Caco-2 (cell line): ENCODE measurements around the gene OCLN. TPM values are rescaled to one million over a fixed set of nuclear protein-coding genes. Genes with fewer than 3 reads are reported as not detected.
"Not testable (repeated sequence)": the region's sequence is repeated elsewhere in the genome, so short reads cannot be mapped to it uniquely, and the experiment has no call there.

Experiments
- BruUV-seq: library from RNA; stranded (reverse); fragments of 400-500 nt; replicated peaks from 2 replicates; lab custom pipeline; 2021; lab: Mats Ljungman, UMichigan
- CTCF ChIA-PET: fragments of 300-600 bp; sonication (Branson Sonifier 250); formaldehyde crosslinking; loops from one replicate; lab custom pipeline; 2022; ENCODE audit warnings: antibody characterized with exemption; lab: Charles Lee
- POLR2A ChIA-PET: fragments of 300-600 bp; sonication (Branson Sonifier 250); formaldehyde crosslinking; loops from one replicate; lab custom pipeline; 2022; ENCODE audit warnings: antibody characterized with exemption; lab: Charles Lee
- DNase-seq, 2 experiments: peaks; one replicate each; pipeline versions ENCODE4 v3.0.0 to v3.0.0-alpha.2; 2020 to 2022
- H3K27me3 ChIP-seq: replicated peaks from 2 replicates; pipeline ENCODE4 v1.6.0; 2011; ENCODE audit warnings: low read length; ENCODE audit not compliant: control insufficient read depth, insufficient read depth
- H3K36me3 ChIP-seq: 2 replicates; pipeline ENCODE4 v1.5.1; 2011; ENCODE audit warnings: low read length; ENCODE audit not compliant: control insufficient read depth, insufficient read depth
- H3K4me1 ChIP-seq: fragments of 250-450 bp; sonication (Bioruptor Pico); 2 replicates; pipeline ENCODE4 v1.5.1; 2020; ENCODE audit warnings: mild to moderate bottlenecking
- H3K4me3 ChIP-seq: 2 replicates; pipeline ENCODE4 v1.5.1; 2011; ENCODE audit warnings: low read depth, mild to moderate bottlenecking, control low read depth, low read length
- H3K9me3 ChIP-seq: fragments of 250-450 bp; sonication (Bioruptor Pico); 2 replicates; pipeline ENCODE4 v1.5.1; 2020; ENCODE audit warnings: mild to moderate bottlenecking, moderate library complexity
- H3K27ac Mint-ChIP-seq: one replicate; pipeline ENCODE4 v1.8.0; 2022; ENCODE audit warnings: mixed read lengths; ENCODE audit not compliant: unreplicated experiment
- H3K27me3 Mint-ChIP-seq: one replicate; pipeline ENCODE4 v1.8.0; 2022; ENCODE audit warnings: mixed read lengths; ENCODE audit not compliant: insufficient read depth, unreplicated experiment
- H3K36me3 Mint-ChIP-seq: one replicate; pipeline ENCODE4 v1.8.0; 2022; ENCODE audit warnings: mild to moderate bottlenecking, mixed read lengths; ENCODE audit not compliant: insufficient read depth, unreplicated experiment
- H3K4me1 Mint-ChIP-seq: one replicate; pipeline ENCODE4 v1.8.0; 2022; ENCODE audit warnings: low read depth, mixed read lengths; ENCODE audit not compliant: unreplicated experiment
- H3K4me3 Mint-ChIP-seq: one replicate; pipeline ENCODE4 v1.8.0; 2022; ENCODE audit warnings: mild to moderate bottlenecking, moderate library complexity, mixed read lengths; ENCODE audit not compliant: unreplicated experiment
- H3K9me3 Mint-ChIP-seq: one replicate; pipeline ENCODE4 v1.8.0; 2022; ENCODE audit warnings: mixed read lengths; ENCODE audit not compliant: unreplicated experiment
- intact Hi-C: fragments of 100-400 bp; cut with micrococcal nuclease; formaldehyde crosslinking; loops from one replicate; pipeline ENCODE4 v1.10.0; 2022; ENCODE audit not compliant: unreplicated experiment
- total RNA-seq: library from RNA; stranded (reverse); gene quantifications from 2 replicates; pipeline ENCODE4 v1.2.3, GENCODE V29; 2022
- TF ChIP-seq, protein P1 (sequence below), 2 experiments: fragments of 200-600 bp in 1 of 2; IDR thresholded peaks; 1 replicate in 1 of 2; 2 replicates in 1 of 2; pipeline versions ENCODE4 v1.5.1 to v1.8.0; 2011 to 2022; ENCODE audit warnings: antibody characterized with exemption in 1 of 2, control low read depth in 1 of 2, inconsistent platforms in 1 of 2, low read depth in 1 of 2, low read length in 1 of 2, mild to moderate bottlenecking in 1 of 2, moderate library complexity in 1 of 2; ENCODE audit not compliant: insufficient read depth in 1 of 2, severe bottlenecking in 1 of 2, unreplicated experiment in 1 of 2

OCLN gene
- total RNA-seq, 1 experiment from 2014 or later: 174 TPM

DNA sequence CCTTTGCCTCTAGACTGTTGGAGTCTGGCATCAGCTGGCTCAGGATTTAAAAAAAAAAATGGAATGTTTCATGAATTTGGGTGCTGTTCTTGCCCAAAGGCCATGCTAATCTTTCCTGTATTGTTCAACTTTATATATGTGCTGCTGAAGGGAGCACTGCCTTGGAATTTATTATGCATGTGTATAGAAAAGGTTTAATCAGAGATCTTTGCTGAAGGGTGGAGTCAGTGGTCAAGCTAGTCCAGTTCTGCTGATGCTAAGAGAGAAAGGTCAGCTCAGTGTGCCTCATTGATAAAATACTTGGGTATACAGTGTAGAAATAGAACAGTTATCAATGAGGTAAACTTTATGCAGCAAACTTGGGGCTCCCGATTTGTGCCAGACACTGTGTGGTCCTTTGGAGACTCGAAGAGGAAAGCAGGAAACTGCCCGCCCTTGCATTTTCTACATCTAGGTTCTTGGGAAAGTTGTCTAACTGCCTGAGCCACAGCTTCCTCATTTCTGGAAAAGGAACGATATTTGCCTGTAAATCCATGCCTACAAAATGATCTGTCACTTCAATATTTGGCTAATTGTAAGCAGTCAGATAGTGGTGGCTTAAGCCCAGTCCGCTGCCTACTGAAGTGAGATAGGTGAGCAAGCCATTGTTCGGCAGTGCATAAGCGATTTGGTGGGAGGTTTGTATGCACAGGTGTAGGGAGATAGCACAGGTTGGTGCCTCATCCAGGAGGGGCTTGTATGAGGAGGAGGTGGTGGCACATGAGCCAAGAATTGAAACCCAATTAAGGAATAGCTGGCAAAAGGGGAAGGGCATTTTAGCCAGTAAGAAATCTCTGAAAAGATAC, 38.2 kb downstream of the OCLN start:
- Histone ChIP-seq H3K27me3 (no peaks in the 10 kb centered on the region), H3K4me1 (peaks cover 55% of the 10 kb centered on the region), H3K36me3 (peaks cover 7% of the 10 kb centered on the region), H3K4me3 (no peak overlapping the region), H3K9me3 (no peaks in the 10 kb centered on the region)
- POLR2A ChIA-PET: no interaction called here
- DNase-seq: no peak
- Mint-ChIP-seq H3K9me3 (no peaks in the 10 kb centered on the region), H3K4me3 (peak overlapping the region; percentile 27), H3K27ac (peak overlapping the region; percentile 63), H3K36me3 (peaks cover 74% of the 10 kb centered on the region), H3K27me3 (no peaks in the 10 kb centered on the region), H3K4me1 (peaks cover 41% of the 10 kb centered on the region)
- TF ChIP-seq, protein P1, sequence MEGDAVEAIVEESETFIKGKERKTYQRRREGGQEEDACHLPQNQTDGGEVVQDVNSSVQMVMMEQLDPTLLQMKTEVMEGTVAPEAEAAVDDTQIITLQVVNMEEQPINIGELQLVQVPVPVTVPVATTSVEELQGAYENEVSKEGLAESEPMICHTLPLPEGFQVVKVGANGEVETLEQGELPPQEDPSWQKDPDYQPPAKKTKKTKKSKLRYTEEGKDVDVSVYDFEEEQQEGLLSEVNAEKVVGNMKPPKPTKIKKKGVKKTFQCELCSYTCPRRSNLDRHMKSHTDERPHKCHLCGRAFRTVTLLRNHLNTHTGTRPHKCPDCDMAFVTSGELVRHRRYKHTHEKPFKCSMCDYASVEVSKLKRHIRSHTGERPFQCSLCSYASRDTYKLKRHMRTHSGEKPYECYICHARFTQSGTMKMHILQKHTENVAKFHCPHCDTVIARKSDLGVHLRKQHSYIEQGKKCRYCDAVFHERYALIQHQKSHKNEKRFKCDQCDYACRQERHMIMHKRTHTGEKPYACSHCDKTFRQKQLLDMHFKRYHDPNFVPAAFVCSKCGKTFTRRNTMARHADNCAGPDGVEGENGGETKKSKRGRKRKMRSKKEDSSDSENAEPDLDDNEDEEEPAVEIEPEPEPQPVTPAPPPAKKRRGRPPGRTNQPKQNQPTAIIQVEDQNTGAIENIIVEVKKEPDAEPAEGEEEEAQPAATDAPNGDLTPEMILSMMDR (IDR thresholded peaks at IDR 0.05; ENCODE audit: insufficient read depth in 1 of 2, low read depth in 1 of 2, low read length in 1 of 2, severe bottlenecking in 1 of 2, unreplicated experiment in 1 of 2): no peak
- no TSS peak for BruUV-seq
- CTCF ChIA-PET: no interaction called here
- intact Hi-C loops: no loop called here

DNA sequence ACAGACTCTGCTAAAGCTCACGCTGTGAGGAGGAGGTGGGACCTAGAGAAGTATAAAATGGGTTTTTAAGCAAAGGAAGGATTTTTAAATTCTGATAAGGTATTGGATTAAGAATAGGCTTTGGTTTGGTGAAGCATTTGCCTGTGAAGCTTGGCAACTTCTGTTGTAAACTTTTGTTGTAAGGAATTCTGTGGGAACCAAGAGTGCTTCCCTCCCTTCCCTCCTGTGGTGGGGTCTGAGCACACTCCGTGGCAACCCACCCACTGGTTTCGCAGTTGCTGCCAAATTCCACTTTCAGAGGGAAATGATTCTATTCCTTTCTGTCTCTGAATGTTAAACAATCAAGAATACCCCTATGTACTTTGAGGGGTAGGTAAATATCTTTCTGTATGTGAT, 38.8 kb downstream of the OCLN start:
- peak overlapping the region; percentile 27 for H3K4me3 Mint-ChIP-seq
- H3K27me3 Mint-ChIP-seq: no peaks in the 10 kb centered on the region
- ChIA-PET POLR2A (no interaction called here), CTCF (no interaction called here)
- TF ChIP-seq, protein P1 (IDR thresholded peaks at IDR 0.05; ENCODE audit: insufficient read depth in 1 of 2, low read depth in 1 of 2, low read length in 1 of 2, severe bottlenecking in 1 of 2, unreplicated experiment in 1 of 2): no peak
- H3K4me3 ChIP-seq: no peak overlapping the region
- peaks cover 5% of the 10 kb centered on the region for H3K36me3 ChIP-seq
- H3K27ac Mint-ChIP-seq: peak overlapping the region; percentile 63
- H3K9me3 Mint-ChIP-seq: no peaks in the 10 kb centered on the region
- BruUV-seq: no TSS peak
- H3K4me1 Mint-ChIP-seq: peaks cover 35% of the 10 kb centered on the region
- H3K27me3 ChIP-seq: no peaks in the 10 kb centered on the region
- H3K36me3 Mint-ChIP-seq: peaks cover 67% of the 10 kb centered on the region
- H3K9me3 ChIP-seq: no peaks in the 10 kb centered on the region
- H3K4me1 ChIP-seq: peaks cover 49% of the 10 kb centered on the region
- DNase-seq: no peak
- intact Hi-C loops: no loop called here

DNA sequence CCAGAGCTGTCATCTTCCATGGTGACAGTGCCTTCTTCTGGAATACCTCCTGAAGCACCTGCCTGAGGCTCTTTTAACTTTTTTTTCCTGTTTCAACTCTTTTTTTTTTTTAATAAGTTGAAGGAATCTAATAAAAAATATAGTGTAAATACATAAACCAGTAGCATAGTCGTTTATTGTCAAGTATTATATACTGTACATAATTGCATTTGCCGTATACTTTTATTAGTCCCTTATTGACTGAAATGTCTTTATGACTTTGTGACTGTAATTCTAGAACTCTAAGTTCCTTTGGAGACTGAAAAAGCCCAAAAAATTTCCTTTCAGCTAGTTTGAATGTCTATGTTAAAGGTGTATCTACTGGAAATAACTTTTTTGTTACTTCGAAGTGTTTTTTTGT, 45.3 kb downstream of the OCLN start:
- H3K9me3 ChIP-seq, BruUV-seq, intact Hi-C loops, POLR2A ChIA-PET, CTCF ChIA-PET, H3K27me3 Mint-ChIP-seq, H3K9me3 Mint-ChIP-seq, H3K27ac Mint-ChIP-seq, DNase-seq, H3K4me1 Mint-ChIP-seq, H3K4me3 ChIP-seq, H3K36me3 ChIP-seq, H3K27me3 ChIP-seq, H3K4me1 ChIP-seq, H3K36me3 Mint-ChIP-seq, H3K4me3 Mint-ChIP-seq: not testable (repeated sequence)

DNA sequence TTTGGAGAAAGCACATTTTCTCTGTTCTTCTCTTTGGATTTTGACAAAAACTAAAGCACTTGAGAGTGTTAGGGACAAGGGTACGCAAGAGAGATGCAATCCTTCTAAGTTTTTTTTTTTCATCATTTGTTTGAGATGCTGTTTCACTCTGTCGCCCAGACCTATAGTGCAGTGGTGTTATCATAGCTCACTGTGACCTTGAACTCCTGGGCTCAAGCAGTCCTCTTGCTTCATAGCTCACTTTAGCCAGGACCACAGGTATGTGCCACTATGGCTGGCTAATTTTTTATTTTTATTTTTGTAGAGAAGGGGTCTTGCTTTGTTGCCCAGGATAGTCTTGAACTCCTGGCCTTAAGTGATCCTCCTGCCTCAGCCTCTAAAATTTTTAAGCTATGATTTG, 46.1 kb downstream of the OCLN start:
- POLR2A ChIA-PET, H3K4me3 ChIP-seq: not testable (repeated sequence)

DNA sequence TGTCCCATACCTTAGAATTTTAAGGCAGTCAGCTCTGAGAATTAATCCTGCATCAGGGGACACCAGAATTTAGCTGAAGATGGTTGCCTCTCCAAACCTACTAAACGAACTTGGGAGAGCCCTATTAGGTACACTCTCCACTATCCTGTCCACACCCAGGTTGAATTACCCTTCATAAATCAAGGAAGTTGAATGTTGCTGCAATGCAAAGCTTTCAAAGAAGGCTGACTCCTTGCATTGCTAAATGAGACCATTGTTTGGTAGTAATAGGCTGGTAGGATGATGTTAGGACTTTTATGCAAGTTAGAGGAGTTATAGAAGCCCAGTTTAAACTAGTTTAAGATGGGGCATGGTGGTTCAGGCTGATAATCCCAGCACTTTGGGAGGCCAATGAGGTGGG, 48.8 kb downstream of the OCLN start:
- H3K27ac Mint-ChIP-seq, H3K27me3 Mint-ChIP-seq, POLR2A ChIA-PET, H3K4me3 Mint-ChIP-seq, H3K36me3 Mint-ChIP-seq, H3K4me1 Mint-ChIP-seq, H3K9me3 Mint-ChIP-seq, H3K36me3 ChIP-seq, intact Hi-C loops, H3K4me1 ChIP-seq, CTCF ChIA-PET, DNase-seq, H3K4me3 ChIP-seq, H3K27me3 ChIP-seq, BruUV-seq, H3K9me3 ChIP-seq: not testable (repeated sequence)

More for the DNA sequence above, 46.1 kb downstream of the OCLN start:
- H3K9me3 ChIP-seq, H3K4me1 ChIP-seq, H3K27me3 Mint-ChIP-seq, H3K36me3 ChIP-seq, BruUV-seq, CTCF ChIA-PET, intact Hi-C loops, H3K27me3 ChIP-seq, DNase-seq, H3K4me1 Mint-ChIP-seq, H3K9me3 Mint-ChIP-seq, H3K36me3 Mint-ChIP-seq, H3K27ac Mint-ChIP-seq, H3K4me3 Mint-ChIP-seq: not testable (repeated sequence)
